Ovary (tissue), 9 donors: ENCODE results near the gene OBSCN. TPM values are rescaled to one million over a fixed set of nuclear protein-coding genes. Genes with fewer than 3 reads are reported as not detected.
A peak's percentile ranks its signal among the peaks of the same experiment; 100 is the strongest.

ENCODE experiments used
- DNase-seq, 5 donors: peaks; one replicate each; pipeline ENCODE4 v3.0.0-alpha.2; 2019 to 2020
- H3K27ac ChIP-seq, 2 donors: fragments of 200-600 bp; one replicate each; pipeline versions ENCODE4 v1.5.1 to v1.8.0; 2019 to 2022
- H3K27me3 ChIP-seq: fragments of 200-600 bp; one replicate; pipeline ENCODE4 v1.8.0; 2022
- H3K36me3 ChIP-seq: fragments of 200-600 bp; sonication (generic); one replicate; pipeline ENCODE4 v1.5.1; 2019
- H3K4me1 ChIP-seq: one replicate; pipeline ENCODE4 v1.8.1; 2013; ENCODE audit warnings: mild to moderate bottlenecking, moderate library complexity; ENCODE audit not compliant: insufficient read depth
- H3K4me3 ChIP-seq: fragments of 200-600 bp; sonication (generic); one replicate; pipeline ENCODE4 v1.5.1; 2017
- H3K9me3 ChIP-seq, 2 donors: fragments of 200-600 bp in 1 of 2; sonication (generic) in 1 of 2; one replicate each; pipeline versions ENCODE4 v1.5.1 to v1.8.1; 2013 to 2019; ENCODE audit warnings: mild to moderate bottlenecking in 1 of 2, moderate library complexity in 1 of 2
- CTCF ChIP-seq, 3 donors: fragments of 450-650 bp in 2 of 3; fragments of 200-600 bp in 1 of 3; IDR thresholded peaks; one replicate each; pipeline versions ENCODE4 v1.5.1 to v1.8.0; 2016 to 2022; ENCODE audit warnings: antibody characterized with exemption in 3 of 3, mild to moderate bottlenecking in 1 of 3
- EP300 ChIP-seq: sonication (generic); formaldehyde crosslinking; IDR thresholded peaks from one replicate; pipeline ENCODE4 v1.6.1; 2017; ENCODE audit warnings: antibody characterized with exemption
- POLR2A ChIP-seq: fragments of 450-650 bp; IDR thresholded peaks from one replicate; pipeline ENCODE4 v1.6.1; 2017; ENCODE audit warnings: antibody characterized with exemption, mild to moderate bottlenecking, moderate library complexity
- WGBS, 3 donors: extraction: QIAGEN DNeasy Blood & Tissue Kit in 1 of 3; methylation state at CpG; one replicate each; pipeline versions ENCODE4 v1.1.5 to v1.1.7; 2013 to 2017; 5-methylcytosine and 5-hydroxymethylcytosine counted together
- intact Hi-C, 4 donors: fragments of 100-400 bp; cut with DNase I; formaldehyde crosslinking; loops; one replicate each; pipeline versions ENCODE4 v1.11.0 to v1.15.1; 2022 to 2023
- polyA plus RNA-seq, 2 donors: library from polyadenylated mRNA; stranded (reverse); fragments of 200-250 nt in 1 of 2; fragments of 350-450 nt in 1 of 2; fragmentation: Illumina TruSeq in 1 of 2; extraction: RNeasy Lipid Tissue Mini Kit (QIAGEN cat#74804) in 1 of 2; gene quantifications; one replicate each; pipeline ENCODE4 v1.2.3, GENCODE V29; 2013 to 2014
- total RNA-seq, 7 donors: library from RNA; depleted of rRNA in 2 of 7; stranded (reverse); fragments of >200 nt in 2 of 7; fragmentation: NEBNext Ultra II Directional in 3 of 7; extraction: Animal tissue kit (Norgen Biotek cat#: 25700) in 3 of 7; gene quantifications; one replicate each; pipeline versions ENCODE4 v1.1.0 to v1.2.4, GENCODE V29; 2016 to 2023
- donor health status: DM: no; HTN: no; CAD: no; lungs with moderate emphysema.
- donor health status: DM: no; HTN: no; CAD: no.
- donor health status: Bipolar disorder and iron deficiency.
- donor health status: DM: yes; HTN: yes; CAD: no.
- donor health status: DM: no; HTN: no; CAD: no.
- donor health status: DM: yes; HTN: yes; CAD: no.

Gene OBSCN
- total and polyA plus RNA-seq, 9 donors, result 3.5 to 37.1 (median 29.0) TPM

GRCh38 chr1:228263636-228264035, 55.8 kb downstream of the OBSCN start:
- intact Hi-C loops, result no loop called here
- no peaks in the 10 kb centered on the region for H3K27me3 ChIP-seq
- no peaks in the 10 kb centered on the region for H3K36me3 ChIP-seq
- H3K4me3 ChIP-seq, result no peak overlapping the region
- TF ChIP-seq CTCF (IDR thresholded peaks at IDR 0.05) (no peak), EP300 (no peak), POLR2A (no peak)
- no peaks in the 10 kb centered on the region for H3K4me1 ChIP-seq
- no peak overlapping the region for H3K27ac ChIP-seq
- no peaks in the 10 kb centered on the region for H3K9me3 ChIP-seq
- no peak for DNase-seq
- WGBS, 3 donors, result 93 to 95% (median 94%) methylated on average over 10 of the region's 10 CpGs

GRCh38 chr1:228264090-228264829, 56.4 kb downstream of the OBSCN start:
- 88 to 92% (median 90%) methylated on average over 24 of the region's 24 CpGs for WGBS, 3 donors
- H3K4me1 ChIP-seq, result no peaks in the 10 kb centered on the region
- DNase-seq, result no peak
- H3K4me3 ChIP-seq, result no peak overlapping the region
- TF ChIP-seq POLR2A (no peak), EP300 (no peak), CTCF (IDR thresholded peaks at IDR 0.05) (no peak)
- H3K36me3 ChIP-seq, result no peaks in the 10 kb centered on the region
- no peaks in the 10 kb centered on the region for H3K9me3 ChIP-seq
- no peaks in the 10 kb centered on the region for H3K27me3 ChIP-seq
- no peak overlapping the region for H3K27ac ChIP-seq
- intact Hi-C loops, result no loop called here

- no peak for DNase-seq
- Histone ChIP-seq H3K27ac (no peak overlapping the region), H3K9me3 (no peaks in the 10 kb centered on the region), H3K36me3 (no peaks in the 10 kb centered on the region), H3K4me3 (no peak overlapping the region), H3K4me1 (no peaks in the 10 kb centered on the region), H3K27me3 (no peaks in the 10 kb centered on the region)
- intact Hi-C loops, result no loop called here
- TF ChIP-seq EP300, result no peak
- TF ChIP-seq CTCF (IDR thresholded peaks at IDR 0.05), result no peak
- TF ChIP-seq POLR2A, result no peak
Observed at GRCh38 chr1:228265167-228265566, 57.3 kb downstream of the OBSCN start.

- no peaks in the 10 kb centered on the region for H3K9me3 ChIP-seq
- H3K4me1 ChIP-seq, result no peaks in the 10 kb centered on the region
- H3K27ac ChIP-seq, result no peak overlapping the region
- intact Hi-C loops, result no loop called here
- 88 to 93% (median 88%) methylated on average over 22 of the region's 22 CpGs for WGBS, 3 donors
- H3K4me3 ChIP-seq, result no peak overlapping the region
- DNase-seq, result peak in 1 of 5 donors; percentile 9
- no peaks in the 10 kb centered on the region for H3K27me3 ChIP-seq
- TF ChIP-seq POLR2A, result no peak
- TF ChIP-seq EP300, result no peak
- TF ChIP-seq CTCF (IDR thresholded peaks at IDR 0.05), result no peak
- H3K36me3 ChIP-seq, result no peaks in the 10 kb centered on the region
Observed at GRCh38 chr1:228267962-228268880, 60.4 kb downstream of the OBSCN start.
